ENCODE data around the gene RAPGEF2. TPM values are rescaled to one million over a fixed set of nuclear protein-coding genes. Genes with fewer than 3 reads are reported as not detected.

RAPGEF2 gene
- total and polyA plus RNA-seq, 10 of the 15 experiments (the other 5 are each of a cell fraction or from before 2014, with no cell fraction given) = 0.31 to 24.0 (median 2.9) TPM

- TF ChIP-seq, protein P1, sequence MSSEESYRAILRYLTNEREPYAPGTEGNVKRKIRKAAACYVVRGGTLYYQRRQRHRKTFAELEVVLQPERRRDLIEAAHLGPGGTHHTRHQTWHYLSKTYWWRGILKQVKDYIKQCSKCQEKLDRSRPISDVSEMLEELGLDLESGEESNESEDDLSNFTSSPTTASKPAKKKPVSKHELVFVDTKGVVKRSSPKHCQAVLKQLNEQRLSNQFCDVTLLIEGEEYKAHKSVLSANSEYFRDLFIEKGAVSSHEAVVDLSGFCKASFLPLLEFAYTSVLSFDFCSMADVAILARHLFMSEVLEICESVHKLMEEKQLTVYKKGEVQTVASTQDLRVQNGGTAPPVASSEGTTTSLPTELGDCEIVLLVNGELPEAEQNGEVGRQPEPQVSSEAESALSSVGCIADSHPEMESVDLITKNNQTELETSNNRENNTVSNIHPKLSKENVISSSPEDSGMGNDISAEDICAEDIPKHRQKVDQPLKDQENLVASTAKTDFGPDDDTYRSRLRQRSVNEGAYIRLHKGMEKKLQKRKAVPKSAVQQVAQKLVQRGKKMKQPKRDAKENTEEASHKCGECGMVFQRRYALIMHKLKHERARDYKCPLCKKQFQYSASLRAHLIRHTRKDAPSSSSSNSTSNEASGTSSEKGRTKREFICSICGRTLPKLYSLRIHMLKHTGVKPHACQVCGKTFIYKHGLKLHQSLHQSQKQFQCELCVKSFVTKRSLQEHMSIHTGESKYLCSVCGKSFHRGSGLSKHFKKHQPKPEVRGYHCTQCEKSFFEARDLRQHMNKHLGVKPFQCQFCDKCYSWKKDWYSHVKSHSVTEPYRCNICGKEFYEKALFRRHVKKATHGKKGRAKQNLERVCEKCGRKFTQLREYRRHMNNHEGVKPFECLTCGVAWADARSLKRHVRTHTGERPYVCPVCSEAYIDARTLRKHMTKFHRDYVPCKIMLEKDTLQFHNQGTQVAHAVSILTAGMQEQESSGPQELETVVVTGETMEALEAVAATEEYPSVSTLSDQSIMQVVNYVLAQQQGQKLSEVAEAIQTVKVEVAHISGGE (CRISPR knock-in tag; IDR thresholded peaks at IDR 0.05) = no peak
- TF ChIP-seq PAX8 (IDR thresholded peaks at IDR 0.05) (no peak), RAD21 (IDR thresholded peaks at IDR 0.05; ENCODE audit: insufficient read depth, low read depth, low read length) (no peak), MEF2A (IDR thresholded peaks at IDR 0.05; ENCODE audit: insufficient read depth, low read depth, low read length) (no peak)
These were observed 214.3 kb downstream of the RAPGEF2 start (continued) for GRCh38 chr4:159317203-159317602.

GRCh38 chr4:159319027-159319426 lies 216.1 kb downstream of the RAPGEF2 start:
- no peak for FAIRE-seq
- TF ChIP-seq TCF3 (IDR thresholded peaks at IDR 0.05; ENCODE audit: borderline replicate concordance, insufficient read depth, low read depth, low read length) (no peak), ASH2L (IDR thresholded peaks at IDR 0.05; ENCODE audit: borderline replicate concordance, low read depth) (no peak), CEBPZ (IDR thresholded peaks at IDR 0.05; ENCODE audit: low read depth, low read length) (no peak), E2F8 (IDR thresholded peaks at IDR 0.05; ENCODE audit: low read depth, partially characterized antibody) (no peak), YY1 (IDR thresholded peaks at IDR 0.05; ENCODE audit: low read depth, low read length) (no peak), MAX (IDR thresholded peaks at IDR 0.05; ENCODE audit: low read depth, low read length) (no peak), ATF3 (IDR thresholded peaks at IDR 0.05; ENCODE audit: borderline replicate concordance, extremely low read depth, low read depth, low read length) (no peak), RAD51 (IDR thresholded peaks at IDR 0.05) (no peak)

More at GRCh38 chr4:159319027-159319426, 216.1 kb downstream of the RAPGEF2 start:
- CTCF ChIA-PET = interaction anchor here (0.6 kb wide), 2 partner anchors 38 to 1868 kb away, joined by 3 read pairs; no protein-coding TSS in a partner anchor
- Histone ChIP-seq H3K9ac (ENCODE audit: control insufficient read depth, insufficient read depth, low read length) (no peak overlapping the region), H3K36me3 (ENCODE audit: control insufficient read depth in 2 of 2, insufficient read depth in 2 of 2, low read length in 1 of 2) (peaks cover 1 to 5% of the 10 kb centered on the region in 2 experiments; a peak in 2 of 4 replicates), H3K4me2 (ENCODE audit: control insufficient read depth, insufficient read depth) (no peak overlapping the region), H3K4me3 (no peak overlapping the region), H3K79me2 (ENCODE audit: control insufficient read depth, insufficient read depth, low read length) (no peaks in the 10 kb centered on the region), H3K9me3 (replicated peaks; ENCODE audit: control insufficient read depth, insufficient read depth, low read length) (no peaks in the 10 kb centered on the region; the same call in 2 of the 3 replicates), H3K27me3 (replicated peaks in 1 of 2; ENCODE audit: control insufficient read depth in 2 of 2, insufficient read depth in 2 of 2, low read length in 1 of 2) (no peaks in the 10 kb centered on the region), H2AFZ (ENCODE audit: control insufficient read depth, low read depth, low read length) (no peak overlapping the region), H3K4me1 (ENCODE audit: control insufficient read depth, insufficient read depth, low read length) (no peaks in the 10 kb centered on the region), H3K27ac (ENCODE audit: control insufficient read depth, insufficient read depth) (no peak overlapping the region), H4K20me1 (ENCODE audit: control insufficient read depth, insufficient read depth) (no peaks in the 10 kb centered on the region; the same call in 1 of the 2 replicates)
- 74% methylated on average over 4 of the region's 4 CpGs for WGBS (ENCODE audit: insufficient coverage, insufficient replicate concordance, low lambda C conversion rate, missing lambda C conversion rate)
- in situ Hi-C loops (cut with MboI) = no loop called here
- intact Hi-C loops (cut with micrococcal nuclease; ENCODE audit: unreplicated experiment) = no loop called here
- ATAC-seq = no peak
- no peak for DNase-seq (ENCODE audit: low read depth, low spot score)
- SMC1A ChIA-PET (ENCODE audit: uncharacterized antibody, unreplicated experiment) = interaction anchor here (1.3 to 1.8 kb wide), 2 partner anchors 12 to 17 kb away, joined by 5 to 6 read pairs; no protein-coding TSS in a partner anchor
- RAD21 ChIA-PET (ENCODE audit: unreplicated experiment) = no interaction called here
- POLR2A ChIA-PET = no interaction called here
- BruUV-seq (replicated peaks) = no TSS peak
